NCI-H524 treated with DMSO at 0.1 percent for 48 hours (cell line): ENCODE data around the gene CTXND1.
"Not testable (repeated sequence)": the region's sequence is repeated elsewhere in the genome, so short reads cannot be mapped to it uniquely, and the experiment has no call there.

Experiments
- DNase-seq: peaks from one replicate; lab custom pipeline; 2025; lab: John Stamatoyannopoulos, UW

The CTXND1 gene

GRCh38 chr15:80252121-80252518 lies at the start of gene CTXND1:
TSS of gene CTXND1 (minus strand) at chr15:80252213. CDS start at chr15:80201949, 50,264 bp downstream.
- DNase-seq: no peak

- no peak for DNase-seq
Observed at GRCh38 chr15:80301472-80301871, 49.5 kb upstream of the CTXND1 start.

- not testable (repeated sequence) for DNase-seq
Observed at GRCh38 chr15:80295777-80296176, 43.8 kb upstream of the CTXND1 start.

GRCh38 chr15:80292079-80292478 lies 40.1 kb upstream of the CTXND1 start:
- no peak for DNase-seq

- not testable (repeated sequence) for DNase-seq
Observed at GRCh38 chr15:80290891-80291290, 38.9 kb upstream of the CTXND1 start.

GRCh38 chr15:80289528-80290495 lies 37.8 kb upstream of the CTXND1 start:
- no peak for DNase-seq

- no peak for DNase-seq
Observed at GRCh38 chr15:80288131-80288530, 36.1 kb upstream of the CTXND1 start.

- DNase-seq: no peak
Observed at GRCh38 chr15:80286055-80286454, 34.0 kb upstream of the CTXND1 start.

- no peak for DNase-seq
Observed at GRCh38 chr15:80285379-80285778, 33.4 kb upstream of the CTXND1 start.

- DNase-seq: no peak
Observed at GRCh38 chr15:80283531-80283930, 31.5 kb upstream of the CTXND1 start.

GRCh38 chr15:80277147-80277546 lies 25.1 kb upstream of the CTXND1 start:
- DNase-seq: no peak

GRCh38 chr15:80275961-80276360 lies 23.9 kb upstream of the CTXND1 start:
- DNase-seq: peak; percentile 46

- no peak for DNase-seq
Observed at GRCh38 chr15:80274996-80275395, 23.0 kb upstream of the CTXND1 start.

- DNase-seq: no peak
Observed at GRCh38 chr15:80274554-80274953, 22.5 kb upstream of the CTXND1 start.

- peak; percentile 26 for DNase-seq
Observed at GRCh38 chr15:80272987-80273386, 21.0 kb upstream of the CTXND1 start.

GRCh38 chr15:80270472-80270871 lies 18.5 kb upstream of the CTXND1 start:
- DNase-seq: no peak

- DNase-seq: no peak
Observed at GRCh38 chr15:80268101-80268500, 16.1 kb upstream of the CTXND1 start.

- no peak for DNase-seq
Observed at GRCh38 chr15:80267658-80268057, 15.6 kb upstream of the CTXND1 start.

GRCh38 chr15:80266745-80267144 lies 14.7 kb upstream of the CTXND1 start:
- DNase-seq: no peak

- no peak for DNase-seq
Observed at GRCh38 chr15:80266113-80266512, 14.1 kb upstream of the CTXND1 start.

- DNase-seq: no peak
Observed at GRCh38 chr15:80265021-80265420, 13.0 kb upstream of the CTXND1 start.

- DNase-seq: no peak
Observed at GRCh38 chr15:80264031-80264430, 12.0 kb upstream of the CTXND1 start.

- DNase-seq: no peak
Observed at GRCh38 chr15:80260551-80260950, 8.5 kb upstream of the CTXND1 start.
